ENCODE measurements around the gene C5AR1.
"Not testable (repeated sequence)": the region's sequence is repeated elsewhere in the genome, so short reads cannot be mapped to it uniquely, and the experiment has no call there.

C5AR1 gene

GRCh38 chr19:47331931-47332547, 22.4 kb downstream of the C5AR1 start, which contains the start of gene C5AR2:
Gene C5AR2, plus strand, starts transcription at chr19:47332175. Its CDS starts 8,625 bp downstream, at chr19:47340800.
- no peak for DNase-seq (ENCODE audit: low read depth in 2 of 2)

DNA sequence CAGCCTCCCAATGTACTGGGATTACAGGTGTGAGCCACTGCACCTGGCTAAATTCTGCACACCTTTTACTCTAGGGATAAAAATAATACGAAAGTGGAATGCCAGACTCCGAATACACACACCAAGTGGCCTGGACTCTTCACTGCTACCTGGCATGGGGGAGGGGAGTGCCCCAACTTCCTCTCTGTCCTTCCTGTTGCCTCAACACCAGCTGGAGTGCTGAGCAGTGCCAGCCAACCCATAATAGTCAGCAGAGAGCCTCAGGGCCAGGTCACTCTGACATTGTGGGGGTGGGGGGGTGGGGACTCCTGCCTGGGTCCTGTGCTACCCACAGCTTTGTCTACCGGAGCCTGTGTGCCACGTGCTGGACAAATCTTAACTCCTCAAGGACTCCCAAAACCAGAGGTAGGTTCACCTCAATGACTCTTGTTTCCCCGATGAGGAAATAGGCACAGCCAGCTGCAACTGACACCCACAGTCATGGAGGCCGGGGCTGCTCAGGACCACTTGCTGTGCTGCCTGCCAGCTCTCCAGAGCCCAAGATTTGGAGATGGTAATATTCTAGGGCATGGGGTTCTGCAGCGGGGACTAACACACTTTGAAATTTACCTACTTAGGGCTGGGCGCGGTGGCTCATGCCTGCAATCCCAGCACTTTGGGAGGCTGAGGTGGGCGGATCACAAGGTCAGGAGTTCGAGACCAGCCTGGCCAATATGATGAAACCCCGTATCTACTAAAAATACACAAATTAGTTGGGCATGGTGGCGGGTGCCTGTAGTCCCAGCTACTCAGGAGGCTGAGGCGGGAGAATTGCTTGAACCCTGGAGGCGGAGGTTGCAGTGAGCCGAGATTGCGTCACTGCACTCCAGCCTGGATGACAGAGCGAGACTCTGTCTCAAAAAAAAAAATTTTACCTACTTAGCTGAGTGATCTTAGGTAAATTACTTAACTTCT, 27.4 kb downstream of the C5AR1 start:
- DNase-seq (ENCODE audit: low read depth in 2 of 2): not testable (repeated sequence)

DNA sequence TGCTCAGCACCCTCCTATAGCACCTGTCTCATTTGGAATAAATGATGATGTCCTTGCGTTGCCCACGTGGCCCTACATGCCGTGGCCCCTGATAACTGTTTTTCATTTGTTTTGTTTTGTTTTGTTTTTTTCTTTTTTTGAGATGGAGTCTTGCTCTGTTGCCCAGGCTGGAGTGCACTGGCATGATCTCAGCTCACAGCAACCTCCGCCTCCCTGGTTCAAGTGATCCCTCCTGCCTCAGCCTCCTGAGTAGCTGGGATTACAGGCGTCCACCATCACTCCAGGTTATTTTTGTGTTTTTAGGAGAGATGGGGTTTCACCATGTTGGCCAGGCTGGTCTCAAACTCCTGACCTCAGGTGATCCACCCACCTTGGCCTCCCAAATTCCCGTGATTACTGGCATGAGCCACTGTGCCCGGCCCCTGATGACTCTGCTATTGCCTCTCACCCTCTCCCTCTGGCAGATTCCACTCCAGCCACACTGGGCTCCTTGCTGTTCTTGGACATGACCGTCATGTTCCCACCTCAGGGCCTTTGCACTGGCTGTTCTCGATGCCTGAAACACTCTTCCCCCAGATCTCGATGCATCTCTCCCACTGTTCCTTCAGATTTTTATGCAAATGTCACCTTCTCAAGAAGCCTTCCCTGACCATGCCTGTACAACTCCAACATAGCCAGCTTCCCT, 29.7 kb downstream of the C5AR1 start:
- no peak for DNase-seq (ENCODE audit: low read depth in 2 of 2)

DNA sequence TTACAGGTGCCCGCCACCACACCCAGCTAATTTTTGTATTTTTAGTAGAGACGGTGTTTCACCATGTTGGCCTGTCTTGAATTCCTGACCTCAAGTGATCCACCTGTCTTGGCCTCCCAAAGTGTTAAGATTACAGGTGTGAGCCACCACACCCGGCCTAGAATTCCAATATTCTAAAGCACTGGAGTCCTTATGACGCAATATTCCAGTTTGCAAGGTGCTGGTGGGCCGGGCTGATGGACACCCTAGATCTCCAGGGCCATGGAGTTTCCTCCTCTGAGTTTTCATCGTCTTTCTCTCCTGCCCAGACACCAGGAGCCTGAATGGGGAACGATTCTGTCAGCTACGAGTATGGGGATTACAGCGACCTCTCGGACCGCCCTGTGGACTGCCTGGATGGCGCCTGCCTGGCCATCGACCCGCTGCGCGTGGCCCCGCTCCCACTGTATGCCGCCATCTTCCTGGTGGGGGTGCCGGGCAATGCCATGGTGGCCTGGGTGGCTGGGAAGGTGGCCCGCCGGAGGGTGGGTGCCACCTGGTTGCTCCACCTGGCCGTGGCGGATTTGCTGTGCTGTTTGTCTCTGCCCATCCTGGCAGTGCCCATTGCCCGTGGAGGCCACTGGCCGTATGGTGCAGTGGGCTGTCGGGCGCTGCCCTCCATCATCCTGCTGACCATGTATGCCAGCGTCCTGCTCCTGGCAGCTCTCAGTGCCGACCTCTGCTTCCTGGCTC, 31.0 kb downstream of the C5AR1 start:
- DNase-seq (ENCODE audit: low read depth in 2 of 2): no peak

DNA sequence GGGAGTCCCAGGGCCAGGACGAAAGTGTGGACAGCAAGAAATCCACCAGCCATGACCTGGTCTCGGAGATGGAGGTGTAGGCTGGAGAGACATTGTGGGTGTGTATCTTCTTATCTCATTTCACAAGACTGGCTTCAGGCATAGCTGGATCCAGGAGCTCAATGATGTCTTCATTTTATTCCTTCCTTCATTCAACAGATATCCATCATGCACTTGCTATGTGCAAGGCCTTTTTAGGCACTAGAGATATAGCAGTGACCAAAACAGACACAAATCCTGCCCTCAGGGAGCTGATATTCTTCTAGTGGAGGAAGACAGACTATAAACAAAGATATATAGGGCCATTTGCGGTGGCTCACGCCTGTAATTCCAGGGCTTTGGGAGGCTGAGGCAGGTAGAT, 32.1 kb downstream of the C5AR1 start:
- no peak for DNase-seq (ENCODE audit: low read depth in 2 of 2)

GRCh38 chr19:47343194-47343802, 33.6 kb downstream of the C5AR1 start:
- DNase-seq (ENCODE audit: low read depth in 2 of 2): no peak

DNA sequence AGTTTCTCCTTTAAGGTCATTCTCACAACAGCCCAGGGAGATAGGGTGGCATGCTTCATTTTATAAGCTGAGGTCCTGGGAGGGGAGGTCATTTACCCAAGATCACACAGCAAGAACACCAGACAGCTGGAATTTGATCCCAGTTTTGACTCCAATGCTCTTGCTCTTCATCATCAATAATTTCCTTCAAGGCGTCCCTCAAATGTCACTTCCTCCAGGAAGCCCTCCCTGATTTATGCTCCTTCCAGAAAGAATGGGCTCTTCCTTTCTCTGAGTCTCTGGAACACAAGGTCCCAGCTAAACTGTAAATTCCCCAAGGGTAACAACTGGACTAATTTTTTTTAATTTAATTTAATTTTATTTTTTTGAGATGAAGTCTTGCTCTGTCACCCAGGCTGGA, 34.8 kb downstream of the C5AR1 start:
- no peak for DNase-seq (ENCODE audit: low read depth in 2 of 2)

GRCh38 chr19:47346024-47346423, 36.4 kb downstream of the C5AR1 start:
- DNase-seq (ENCODE audit: low read depth in 2 of 2): not testable (repeated sequence)

DNA sequence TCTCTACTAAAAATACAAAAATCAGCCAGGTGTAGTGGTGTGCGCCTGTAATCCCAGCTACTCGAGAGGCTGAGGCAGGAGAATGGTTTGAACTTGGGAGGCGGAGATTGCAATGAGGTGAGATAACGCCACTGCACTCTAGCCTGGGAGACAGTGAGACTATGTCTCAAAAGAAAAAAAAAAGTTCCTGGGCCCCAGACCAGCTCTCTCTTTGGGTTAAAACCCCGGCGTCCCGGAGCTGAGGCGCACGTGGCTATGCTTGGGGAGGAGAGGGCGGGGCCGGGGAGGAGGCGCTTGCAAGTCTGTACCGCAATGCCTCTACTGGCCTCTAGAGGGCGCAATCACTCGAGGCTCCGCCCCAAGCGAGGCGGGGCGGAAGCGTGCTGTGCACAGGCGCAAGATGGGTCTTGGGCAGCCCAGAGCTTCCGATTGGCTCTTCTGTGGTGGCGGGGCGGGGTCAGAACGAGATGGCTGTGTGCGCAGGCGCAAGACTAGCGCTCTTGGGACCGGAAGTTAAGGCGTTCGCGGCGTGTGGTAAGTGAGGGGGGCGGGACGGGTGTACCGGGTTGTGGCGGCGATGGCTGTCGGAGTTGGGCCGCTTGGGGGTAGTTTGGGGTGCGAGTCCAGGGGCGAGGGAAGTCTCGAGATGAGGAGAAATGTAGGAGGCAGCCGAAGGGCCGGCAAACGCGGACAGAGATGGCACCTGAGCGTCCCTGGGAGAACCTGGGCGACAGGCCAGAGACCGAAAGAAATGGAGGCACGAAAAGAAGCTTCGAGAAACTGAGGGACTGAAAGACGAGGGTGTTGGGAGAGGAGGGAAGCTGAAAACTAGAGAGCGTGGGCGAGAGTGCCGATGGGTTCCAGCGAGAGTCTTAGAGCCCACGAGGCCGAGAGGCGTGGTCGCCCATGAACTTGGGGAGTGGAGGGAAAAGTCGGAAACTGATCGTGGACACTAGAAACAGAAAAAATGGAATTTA, 39.4 kb downstream of the C5AR1 start, which contains the start of gene DHX34:
Gene DHX34, plus strand, starts transcription at position 497 of the 977 bp plus-strand sequence. CDS start 3,716 bp downstream, outside the sequence.
- DNase-seq (ENCODE audit: low read depth in 2 of 2): peak; percentile 97 to 99

GRCh38 chr19:47350630-47351029, 41.0 kb downstream of the C5AR1 start:
- no peak for DNase-seq (ENCODE audit: low read depth in 2 of 2)

DNA sequence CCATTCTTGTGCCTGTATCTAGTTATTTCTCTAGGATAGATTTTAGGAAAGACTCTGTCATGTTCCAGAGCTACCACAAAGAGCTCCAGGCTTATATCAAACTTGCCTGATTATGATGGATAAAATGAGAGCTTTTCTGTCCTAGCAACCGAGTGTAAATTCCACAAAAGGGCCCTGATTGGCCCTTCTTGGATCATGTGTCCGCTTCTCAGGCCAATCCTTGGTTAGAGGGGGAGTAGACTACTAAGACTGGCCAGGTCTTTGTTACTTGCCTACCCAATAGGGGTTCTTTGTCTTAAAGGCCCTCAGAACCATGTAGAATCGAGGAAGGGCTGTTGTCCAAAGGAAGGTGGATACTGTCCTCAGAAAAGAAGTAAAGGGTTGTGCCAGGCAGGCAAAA, 41.9 kb downstream of the C5AR1 start:
- DNase-seq (ENCODE audit: low read depth in 2 of 2): no peak

DNA sequence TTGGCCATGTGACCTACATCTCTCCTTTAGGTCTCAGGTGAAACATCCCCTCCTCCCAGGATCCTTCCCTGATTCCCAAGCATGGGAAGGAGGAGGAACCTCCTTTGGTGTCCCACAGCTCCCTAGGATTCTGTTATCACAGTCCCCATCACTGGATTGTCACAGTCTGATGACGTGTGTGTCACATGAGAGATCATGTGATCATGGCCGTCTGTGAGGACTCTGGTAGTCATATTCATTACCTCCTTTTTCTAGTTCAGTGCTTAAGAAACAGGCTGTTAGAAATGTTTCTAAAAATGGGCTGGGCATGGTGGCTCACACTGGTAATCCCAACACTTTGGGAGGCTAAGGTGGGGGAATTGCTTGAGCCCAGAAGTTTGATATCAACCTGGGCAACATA, 42.4 kb downstream of the C5AR1 start:
- DNase-seq (ENCODE audit: low read depth in 2 of 2): no peak

GRCh38 chr19:47353307-47353712, 43.6 kb downstream of the C5AR1 start:
- no peak for DNase-seq (ENCODE audit: low read depth in 2 of 2)

GRCh38 chr19:47356900-47357299, 47.2 kb downstream of the C5AR1 start:
- no peak for DNase-seq (ENCODE audit: low read depth in 2 of 2)

- DNase-seq (ENCODE audit: low read depth in 2 of 2): no peak
These were observed 48.4 kb downstream of the C5AR1 start for GRCh38 chr19:47357788-47358680.

GRCh38 chr19:47358936-47359335, 49.3 kb downstream of the C5AR1 start:
- no peak for DNase-seq (ENCODE audit: low read depth in 2 of 2)

- DNase-seq (ENCODE audit: low read depth in 2 of 2): no peak
These were observed 52.7 kb downstream of the C5AR1 start for GRCh38 chr19:47362321-47362720.

DNA sequence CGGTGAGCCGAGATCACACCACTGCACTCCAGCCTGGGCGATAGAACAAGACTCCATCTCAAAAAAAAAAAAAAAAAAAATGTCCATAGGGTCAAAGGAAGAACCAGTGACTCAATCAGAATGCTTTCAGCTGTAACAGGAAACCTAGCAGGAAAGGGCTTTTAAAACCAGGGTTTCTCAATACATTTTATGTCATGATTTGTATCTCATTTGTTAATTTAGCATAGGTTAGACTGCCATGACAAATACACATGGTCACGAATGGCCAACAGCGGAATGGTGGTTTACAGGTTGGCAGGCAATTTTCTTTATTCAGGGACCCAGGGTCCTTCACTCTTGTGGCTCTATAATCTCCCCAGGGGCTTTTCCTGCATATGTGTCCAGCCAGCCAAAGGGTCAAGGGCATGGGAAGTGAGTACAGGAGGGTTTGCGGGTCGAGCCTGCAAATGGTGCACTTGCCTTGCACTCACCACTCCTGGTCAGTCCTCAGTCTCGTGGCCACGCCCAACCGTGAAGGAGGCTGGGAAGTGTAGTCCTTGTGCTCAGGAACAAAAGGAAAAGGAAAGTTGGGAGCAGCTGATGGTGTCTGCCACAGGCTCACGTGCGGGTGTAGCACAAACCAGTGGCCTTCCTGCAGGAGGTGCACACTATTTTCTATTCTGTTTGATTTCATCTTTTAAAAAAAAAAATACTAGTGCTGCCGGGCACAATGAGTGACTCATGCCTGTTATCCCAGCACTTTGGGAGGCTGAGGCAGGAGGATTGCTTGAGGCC, 54.3 kb downstream of the C5AR1 start:
- DNase-seq (ENCODE audit: low read depth in 2 of 2): no peak

All from activated CD4-positive, alpha-beta T cell treated with anti-CD3 and anti-CD28 coated beads for 24 hours (primary cell).